Prostate gland (tissue), 2 donors: ENCODE data around the gene DRG1.
"Not testable (repeated sequence)": the region's sequence is repeated elsewhere in the genome, so short reads cannot be mapped to it uniquely, and the experiment has no call there.

Source experiments
- CTCF ChIP-seq, 4 experiments: fragments of 200-600 bp in 2 of 4; fragments of 450-650 bp in 2 of 4; sonication (generic) in 2 of 4; IDR thresholded peaks; 1 replicate in 3 of 4; 2 replicates in 1 of 4; pipeline ENCODE4 v1.5.1; 2016 to 2019; ENCODE audit warnings: antibody characterized with exemption in 4 of 4, mild to moderate bottlenecking in 2 of 4, moderate library complexity in 2 of 4
- POLR2A ChIP-seq: fragments of 450-650 bp; IDR thresholded peaks from one replicate; pipeline ENCODE4 v1.6.1; 2016; ENCODE audit warnings: antibody characterized with exemption, mild to moderate bottlenecking

GRCh38 chr22:31482470-31482869 is 83.1 kb downstream of the DRG1 start:
- not testable (repeated sequence) for TF ChIP-seq CTCF (IDR thresholded peaks at IDR 0.05); POLR2A
